ENCODE data around the gene RNF11.

RNF11 gene

DNA sequence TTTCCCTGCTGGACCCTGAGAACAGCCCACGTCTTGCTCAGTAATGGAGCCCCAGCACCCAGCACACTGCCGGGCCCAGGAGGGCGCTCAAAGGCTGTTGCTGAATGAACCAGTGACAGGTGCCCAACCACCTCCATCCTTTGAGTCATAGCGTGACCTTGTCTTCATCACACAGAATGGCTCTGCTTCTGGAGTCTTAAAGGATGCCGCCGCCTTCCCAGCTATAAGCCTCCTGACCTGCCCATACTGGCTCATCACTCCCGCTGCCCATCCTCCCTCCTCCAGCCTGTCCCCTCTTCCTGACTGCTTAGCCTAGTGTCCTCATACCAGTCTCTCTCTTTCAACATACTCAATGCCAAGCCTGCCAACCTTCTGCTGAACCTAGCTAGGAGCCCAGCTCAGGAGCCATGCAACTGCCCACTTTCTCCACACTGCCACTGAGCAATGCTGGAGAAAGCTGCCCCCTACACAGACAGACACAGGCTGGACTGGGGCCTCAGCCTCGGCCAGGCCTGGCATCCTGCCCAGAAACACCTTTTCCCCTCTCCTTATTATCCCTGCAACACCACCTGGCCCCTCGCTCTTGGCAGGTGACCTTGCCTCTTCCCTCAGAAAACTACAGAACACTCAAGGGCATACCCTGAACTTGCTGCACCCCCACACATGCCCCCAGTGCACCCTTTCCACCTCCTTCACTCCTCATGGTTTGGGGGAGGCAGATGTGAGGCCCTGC lies 80.2 kb downstream of the RNF11 start:
- Histone ChIP-seq H3K36me3 (peaks cover 15% of the 10 kb centered on the region), H3K27me3 (ENCODE audit: insufficient read depth, low read depth, severe bottlenecking) (no peaks in the 10 kb centered on the region), H3K27ac (no peak overlapping the region), H3K4me3 (ENCODE audit: low read depth, low read length) (no peak overlapping the region), H3K9me3 (ENCODE audit: severe bottlenecking) (no peaks in the 10 kb centered on the region)
- TF ChIP-seq CTCF (IDR thresholded peaks at IDR 0.05; ENCODE audit: low read depth, low read length), result no peak
- no peak for DNase-seq

- no peak for DNase-seq
- no peaks in the 10 kb centered on the region for H3K9me3 ChIP-seq (ENCODE audit: severe bottlenecking)
- H3K4me3 ChIP-seq (ENCODE audit: low read depth, low read length), result no peak overlapping the region
- no peak for TF ChIP-seq CTCF (IDR thresholded peaks at IDR 0.05; ENCODE audit: low read depth, low read length)
- H3K27ac ChIP-seq, result no peak overlapping the region
- H3K36me3 ChIP-seq, result peaks cover 13% of the 10 kb centered on the region
- no peaks in the 10 kb centered on the region for H3K27me3 ChIP-seq (ENCODE audit: insufficient read depth, low read depth, severe bottlenecking)
Observed at GRCh38 chr1:51316846-51317120, 80.7 kb downstream of the RNF11 start.

DNA sequence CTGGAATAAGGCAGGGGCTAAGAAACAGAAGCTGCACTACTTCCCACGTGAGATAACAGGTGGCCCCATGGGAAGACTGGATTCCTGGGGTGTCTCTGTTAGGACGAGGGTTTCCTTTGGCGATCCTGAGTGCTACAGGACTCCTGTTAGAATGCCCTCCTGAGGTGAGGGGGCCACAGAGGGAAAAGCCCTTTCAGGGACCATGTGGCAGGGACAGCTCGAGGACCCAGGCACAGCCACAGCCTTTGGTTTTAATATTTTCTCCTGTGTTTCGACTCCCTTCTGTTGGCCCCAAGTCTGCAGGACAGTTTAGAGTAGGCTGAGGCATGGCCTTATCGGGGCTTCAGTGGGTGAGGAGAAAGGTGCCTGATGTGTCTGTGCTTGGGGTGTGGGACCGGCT lies 81.7 kb downstream of the RNF11 start:
- DNase-seq, result no peak
- peaks cover 5% of the 10 kb centered on the region for H3K36me3 ChIP-seq
- H3K9me3 ChIP-seq (ENCODE audit: severe bottlenecking), result no peaks in the 10 kb centered on the region
- H3K27ac ChIP-seq, result no peak overlapping the region
- TF ChIP-seq CTCF (IDR thresholded peaks at IDR 0.05; ENCODE audit: low read depth, low read length), result no peak
- no peak overlapping the region for H3K4me3 ChIP-seq (ENCODE audit: low read depth, low read length)
- no peaks in the 10 kb centered on the region for H3K27me3 ChIP-seq (ENCODE audit: insufficient read depth, low read depth, severe bottlenecking)

DNA sequence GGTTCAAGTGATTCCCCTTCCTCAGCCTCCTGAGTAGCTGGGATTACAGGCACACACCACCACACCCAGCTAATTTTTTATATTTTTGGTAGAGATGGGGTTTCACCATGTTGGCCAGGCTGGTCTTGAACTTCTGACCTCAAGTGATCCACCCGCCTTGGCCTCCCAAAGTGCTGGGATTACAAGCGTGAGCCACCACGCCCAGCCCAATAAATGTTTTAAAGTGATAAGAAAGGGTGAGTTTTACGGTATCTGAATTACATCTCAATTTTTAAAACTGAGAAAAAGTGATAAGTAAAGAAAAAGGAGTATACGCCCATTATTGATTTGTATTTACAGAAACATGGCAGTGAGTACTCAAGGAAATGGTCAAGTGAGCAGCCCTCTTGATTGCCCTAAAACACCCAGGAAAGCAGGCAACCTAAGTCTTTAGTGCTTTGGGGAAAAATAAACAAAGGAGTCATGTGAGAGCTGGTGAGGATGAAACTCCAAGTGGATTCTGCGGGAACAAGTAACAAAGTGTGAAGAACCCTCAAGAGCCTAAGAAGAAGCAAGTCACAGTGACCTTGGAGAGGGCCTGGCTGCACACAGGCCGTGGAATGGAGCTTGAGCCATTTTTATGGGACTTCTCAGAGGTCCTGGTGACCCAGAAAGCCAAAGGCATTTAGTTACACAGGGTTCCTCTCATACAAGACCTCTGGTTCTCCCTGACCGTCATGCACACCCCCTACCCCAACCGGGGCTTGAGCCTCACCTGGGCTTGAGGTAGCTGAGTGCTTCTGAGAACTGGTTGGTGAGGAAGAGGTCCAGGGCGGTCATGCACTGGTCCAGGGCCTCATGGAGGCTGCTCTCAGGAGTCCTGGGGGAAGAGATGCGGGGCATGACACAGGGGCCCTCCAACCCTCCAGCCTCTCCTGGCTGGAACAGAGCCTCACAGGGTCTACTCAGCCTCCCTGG lies 85.2 kb downstream of the RNF11 start:
- H3K9me3 ChIP-seq (ENCODE audit: severe bottlenecking), result no peaks in the 10 kb centered on the region
- H3K36me3 ChIP-seq, result peaks cover 5% of the 10 kb centered on the region; the same call in 1 of the 2 replicates
- no peak for DNase-seq
- H3K27ac ChIP-seq, result no peak overlapping the region
- no peaks in the 10 kb centered on the region for H3K27me3 ChIP-seq (ENCODE audit: insufficient read depth, low read depth, severe bottlenecking)
- no peak for TF ChIP-seq CTCF (IDR thresholded peaks at IDR 0.05; ENCODE audit: low read depth, low read length)
- H3K4me3 ChIP-seq (ENCODE audit: low read depth, low read length), result no peak overlapping the region

GRCh38 chr1:51321924-51322280 lies 85.8 kb downstream of the RNF11 start:
- TF ChIP-seq CTCF (IDR thresholded peaks at IDR 0.05; ENCODE audit: low read depth, low read length), result no peak
- Histone ChIP-seq H3K27ac (no peak overlapping the region), H3K36me3 (peaks cover 5% of the 10 kb centered on the region; the same call in 1 of the 2 replicates), H3K4me3 (ENCODE audit: low read depth, low read length) (no peak overlapping the region), H3K9me3 (ENCODE audit: severe bottlenecking) (no peaks in the 10 kb centered on the region), H3K27me3 (ENCODE audit: insufficient read depth, low read depth, severe bottlenecking) (no peaks in the 10 kb centered on the region)
- DNase-seq, result no peak

Measured in WERI-Rb-1 (cell line).